Caki2 (cell line): ENCODE data around the gene RPS8. TPM values are rescaled to one million over a fixed set of nuclear protein-coding genes. Genes with fewer than 3 reads are reported as not detected.
"Not testable (repeated sequence)": the region's sequence is repeated elsewhere in the genome, so short reads cannot be mapped to it uniquely, and the experiment has no call there.

Source experiments
- DNase-seq: peaks from one replicate; pipeline ENCODE4 v3.0.0-alpha.2; 2015; ENCODE audit warnings: low read depth
- in situ Hi-C: cut with HindIII; loops from 2 replicates; pipeline ENCODE4 v1.10.0; 2016; ENCODE audit warnings: low sequenced_read_pairs, low pct_unique_long_range_greater_than_20kb, mixed read lengths
- total RNA-seq: library from RNA; depleted of rRNA; stranded (reverse); fragments of >200 nt; shearing (Covaris generic); gene quantifications from 2 replicates; pipeline ENCODE4 v1.2.3, GENCODE V29; 2014; ENCODE audit warnings: low replicate concordance

Gene RPS8
- total RNA-seq, 1 experiment from 2014 or later, result 1,946 TPM

- in situ Hi-C loops, result no loop called here
- no peak for DNase-seq
Measured at GRCh38 chr1:44777969-44778635, 2.8 kb downstream of the RPS8 start.

GRCh38 chr1:44778705-44779576 lies 3.6 kb downstream of the RPS8 start:
- in situ Hi-C loops, result no loop called here
- no peak for DNase-seq

- in situ Hi-C loops, result no loop called here
- DNase-seq, result no peak
Measured at GRCh38 chr1:44780583-44781121, 5.3 kb downstream of the RPS8 start.

GRCh38 chr1:44783697-44784093 lies 8.4 kb downstream of the RPS8 start:
- in situ Hi-C loops, result no loop called here
- no peak for DNase-seq

GRCh38 chr1:44784094-44785028 lies 9.0 kb downstream of the RPS8 start:
- no peak for DNase-seq
- in situ Hi-C loops, result no loop called here

GRCh38 chr1:44785029-44785380 lies 9.7 kb downstream of the RPS8 start:
- in situ Hi-C loops, result no loop called here
- no peak for DNase-seq

- DNase-seq, result no peak
- in situ Hi-C loops, result no loop called here
Measured at GRCh38 chr1:44785501-44786137, 10.3 kb downstream of the RPS8 start.

GRCh38 chr1:44786138-44786840 lies 10.9 kb downstream of the RPS8 start:
- DNase-seq, result no peak
- in situ Hi-C loops, result no loop called here

GRCh38 chr1:44786841-44787426 lies 11.6 kb downstream of the RPS8 start:
- DNase-seq, result no peak
- in situ Hi-C loops, result no loop called here

- in situ Hi-C loops, result no loop called here
- no peak for DNase-seq
Measured at GRCh38 chr1:44787506-44787905, 12.2 kb downstream of the RPS8 start.

GRCh38 chr1:44788120-44788860 lies 12.9 kb downstream of the RPS8 start, which contains the start of gene BEST4:
Gene BEST4 (minus strand): TSS chr1:44788170. CDS start chr1:44787705, 465 bp downstream.
- in situ Hi-C loops, result no loop called here

GRCh38 chr1:44790968-44791801 lies 15.8 kb downstream of the RPS8 start:
- in situ Hi-C loops, result no loop called here

More at GRCh38 chr1:44788120-44788860, 12.9 kb downstream of the RPS8 start, which contains the start of gene BEST4:
- DNase-seq, result no peak

GRCh38 chr1:44792736-44793502 lies 17.6 kb downstream of the RPS8 start:
- DNase-seq, result no peak
- in situ Hi-C loops, result no loop called here

More at GRCh38 chr1:44790968-44791801, 15.8 kb downstream of the RPS8 start:
- no peak for DNase-seq

GRCh38 chr1:44797886-44798285 lies 22.5 kb downstream of the RPS8 start:
- DNase-seq, in situ Hi-C loops: not testable (repeated sequence)
